GM21717 (cell line): ENCODE measurements around the gene FAM227A.

Source experiments
- ATAC-seq: cut with Tn5 transposase; IDR thresholded peaks from one replicate; pipeline ENCODE4 v1.9.1; 2021; ENCODE audit warnings: mild to moderate bottlenecking, moderate library complexity; ENCODE audit not compliant: unreplicated experiment

FAM227A gene

DNA sequence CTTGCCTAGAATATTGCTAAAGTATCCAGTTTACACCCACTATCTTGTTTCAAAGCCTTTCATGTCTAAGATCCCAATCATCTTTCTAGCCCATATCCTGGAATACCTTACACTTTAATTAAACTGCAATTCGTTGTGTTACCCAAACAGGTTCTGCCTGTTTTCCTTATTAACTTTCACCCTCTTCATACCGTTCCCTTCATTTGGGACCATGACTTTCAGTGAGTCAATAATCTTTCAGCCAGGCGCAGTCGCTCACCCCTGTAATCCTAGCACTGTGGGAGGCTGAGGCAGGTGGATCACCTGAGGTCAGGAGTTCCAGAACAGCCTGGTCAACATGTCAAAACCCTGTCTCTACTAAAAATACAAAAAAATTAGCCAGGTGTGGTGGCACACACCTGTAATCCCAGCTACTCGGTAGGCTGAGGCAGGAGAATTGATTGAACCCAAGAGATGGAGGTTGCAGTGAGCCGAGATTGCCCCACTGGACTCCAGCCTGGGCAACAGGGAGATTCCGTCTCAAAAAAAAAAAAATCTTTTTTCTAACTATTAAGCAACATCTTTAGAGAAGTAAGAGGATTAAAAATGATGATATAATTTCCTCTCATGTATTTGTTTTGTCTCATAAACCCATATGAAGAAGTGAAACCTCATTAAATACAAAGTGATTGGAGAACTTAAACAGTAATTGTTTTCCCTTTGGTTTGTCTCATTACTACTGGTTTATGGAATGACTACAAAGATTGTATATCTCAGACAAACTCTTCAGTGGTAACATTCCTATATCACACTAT is 106.9 kb downstream of the FAM227A start:
- no peak for ATAC-seq

GRCh38 chr22:38540701-38541100 is 115.5 kb downstream of the FAM227A start:
- no peak for ATAC-seq

- no peak for ATAC-seq
Measured at GRCh38 chr22:38531251-38531938, 124.8 kb downstream of the FAM227A start.
